Measurements from ENCODE around the gene SLC66A2. TPM values are rescaled to one million over a fixed set of nuclear protein-coding genes. Genes with fewer than 3 reads are reported as not detected.
A peak's percentile ranks its signal among the peaks of the same experiment; 100 is the strongest.

SLC66A2 gene
- total RNA-seq, 1 donor from 2014 or later = 31.6 TPM

DNA sequence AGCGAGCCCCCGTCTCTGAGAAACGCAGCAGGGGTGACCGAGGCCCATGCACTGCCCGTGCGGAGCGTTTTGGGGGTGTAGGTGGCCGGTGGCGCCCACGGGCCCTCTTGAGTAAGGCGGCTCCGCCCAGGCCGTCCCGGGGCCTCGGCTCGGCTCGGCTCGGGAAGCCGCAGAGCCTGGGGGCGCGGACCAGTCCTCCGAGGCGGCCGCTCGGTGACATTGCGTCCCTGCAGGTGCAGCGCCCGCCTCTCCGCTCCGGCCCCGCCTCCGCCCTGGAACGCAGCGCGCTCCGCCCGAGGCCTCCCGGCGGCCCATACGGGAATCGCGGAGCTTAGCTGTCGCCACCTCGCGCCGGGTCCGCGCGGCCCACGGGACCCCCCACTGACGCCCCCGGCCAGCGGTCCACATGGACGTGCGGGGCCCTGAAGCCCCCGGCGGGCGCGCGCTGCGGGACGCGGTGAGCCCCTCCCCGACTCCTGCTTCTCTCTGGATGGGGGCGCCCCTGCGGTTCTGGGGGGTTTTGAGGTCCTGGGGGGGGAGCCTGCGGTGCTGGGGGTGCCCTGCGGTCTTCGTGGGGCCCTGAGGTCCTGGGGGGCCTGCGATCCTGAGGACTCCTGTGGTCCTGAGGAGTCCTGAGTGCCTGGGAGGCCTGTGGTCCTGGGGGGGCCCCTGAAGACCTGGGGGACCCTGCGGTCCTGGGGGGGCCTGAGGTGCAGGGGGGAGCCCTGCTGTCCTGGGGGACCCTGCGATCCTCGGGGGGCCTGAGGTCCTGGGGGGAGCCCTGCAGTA, 13.1 kb upstream of the SLC66A2 start, which contains the start of gene HSBP1L1:
Gene HSBP1L1, plus strand, starts transcription at position 314 of the 789 bp plus-strand sequence. Its CDS starts 93 bp downstream, at position 407.
- Mint-ChIP-seq H3K4me1 (ENCODE audit: low read depth) (peaks cover 19% of the 10 kb centered on the region), H3K4me3 (ENCODE audit: low read depth) (peak within 1 kb of the TSS; percentile 59), H3K27me3 (peaks cover 28% of the 10 kb centered on the region), H3K27ac (peak within 1 kb of the TSS; percentile 62), H3K9me3 (ENCODE audit: low read depth) (no peaks in the 10 kb centered on the region), H3K36me3 (ENCODE audit: insufficient read depth) (peaks cover 4% of the 10 kb centered on the region)
- TF ChIP-seq, protein P1, sequence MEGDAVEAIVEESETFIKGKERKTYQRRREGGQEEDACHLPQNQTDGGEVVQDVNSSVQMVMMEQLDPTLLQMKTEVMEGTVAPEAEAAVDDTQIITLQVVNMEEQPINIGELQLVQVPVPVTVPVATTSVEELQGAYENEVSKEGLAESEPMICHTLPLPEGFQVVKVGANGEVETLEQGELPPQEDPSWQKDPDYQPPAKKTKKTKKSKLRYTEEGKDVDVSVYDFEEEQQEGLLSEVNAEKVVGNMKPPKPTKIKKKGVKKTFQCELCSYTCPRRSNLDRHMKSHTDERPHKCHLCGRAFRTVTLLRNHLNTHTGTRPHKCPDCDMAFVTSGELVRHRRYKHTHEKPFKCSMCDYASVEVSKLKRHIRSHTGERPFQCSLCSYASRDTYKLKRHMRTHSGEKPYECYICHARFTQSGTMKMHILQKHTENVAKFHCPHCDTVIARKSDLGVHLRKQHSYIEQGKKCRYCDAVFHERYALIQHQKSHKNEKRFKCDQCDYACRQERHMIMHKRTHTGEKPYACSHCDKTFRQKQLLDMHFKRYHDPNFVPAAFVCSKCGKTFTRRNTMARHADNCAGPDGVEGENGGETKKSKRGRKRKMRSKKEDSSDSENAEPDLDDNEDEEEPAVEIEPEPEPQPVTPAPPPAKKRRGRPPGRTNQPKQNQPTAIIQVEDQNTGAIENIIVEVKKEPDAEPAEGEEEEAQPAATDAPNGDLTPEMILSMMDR (IDR thresholded peaks at IDR 0.05; ENCODE audit: unreplicated experiment) = peak; percentile 47
- peak; percentile 76 for DNase-seq (ENCODE audit: low spot score, unreplicated experiment)

DNA sequence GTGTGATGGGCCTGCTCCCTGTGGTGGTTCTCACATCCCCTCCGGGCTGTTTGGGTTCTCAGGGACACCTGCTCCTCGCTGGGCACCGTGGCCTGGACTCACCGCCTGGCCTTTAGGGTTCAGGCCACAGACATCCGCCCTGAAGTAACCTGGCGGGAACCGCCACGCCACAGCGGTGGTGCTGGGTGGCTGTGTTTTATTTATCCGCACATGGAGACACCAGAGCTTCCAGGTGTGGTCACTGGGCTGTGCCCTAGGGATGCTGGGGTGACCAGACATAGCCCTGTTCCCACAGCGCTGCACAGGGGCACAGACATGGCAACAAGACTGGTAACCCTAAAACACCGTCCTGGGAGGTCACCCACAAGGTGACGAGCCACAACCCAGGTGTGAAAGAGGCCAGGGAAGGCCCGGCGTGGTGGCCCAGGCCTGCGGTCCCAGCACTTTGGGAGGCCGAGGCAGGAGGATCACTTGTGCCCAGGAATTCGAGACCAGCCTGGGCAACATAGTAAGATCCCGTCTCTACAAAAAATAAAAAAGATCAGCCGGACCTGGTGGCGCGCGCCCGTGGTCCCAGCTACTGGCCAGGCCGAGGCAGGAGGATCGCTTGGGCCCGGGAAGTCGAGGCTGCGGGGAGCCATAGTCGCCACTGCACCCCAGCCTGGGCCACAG, 12.3 kb upstream of the SLC66A2 start:
- H3K4me3 Mint-ChIP-seq (ENCODE audit: low read depth) = peak overlapping the region; percentile 50
- H3K27me3 Mint-ChIP-seq = peaks cover 28% of the 10 kb centered on the region
- no peak for DNase-seq (ENCODE audit: low spot score, unreplicated experiment)
- peaks cover 18% of the 10 kb centered on the region for H3K4me1 Mint-ChIP-seq (ENCODE audit: low read depth)
- peaks cover 3% of the 10 kb centered on the region for H3K36me3 Mint-ChIP-seq (ENCODE audit: insufficient read depth)
- no peak overlapping the region for H3K27ac Mint-ChIP-seq
- H3K9me3 Mint-ChIP-seq (ENCODE audit: low read depth) = no peaks in the 10 kb centered on the region
- TF ChIP-seq, protein P1 (IDR thresholded peaks at IDR 0.05; ENCODE audit: unreplicated experiment) = no peak

DNA sequence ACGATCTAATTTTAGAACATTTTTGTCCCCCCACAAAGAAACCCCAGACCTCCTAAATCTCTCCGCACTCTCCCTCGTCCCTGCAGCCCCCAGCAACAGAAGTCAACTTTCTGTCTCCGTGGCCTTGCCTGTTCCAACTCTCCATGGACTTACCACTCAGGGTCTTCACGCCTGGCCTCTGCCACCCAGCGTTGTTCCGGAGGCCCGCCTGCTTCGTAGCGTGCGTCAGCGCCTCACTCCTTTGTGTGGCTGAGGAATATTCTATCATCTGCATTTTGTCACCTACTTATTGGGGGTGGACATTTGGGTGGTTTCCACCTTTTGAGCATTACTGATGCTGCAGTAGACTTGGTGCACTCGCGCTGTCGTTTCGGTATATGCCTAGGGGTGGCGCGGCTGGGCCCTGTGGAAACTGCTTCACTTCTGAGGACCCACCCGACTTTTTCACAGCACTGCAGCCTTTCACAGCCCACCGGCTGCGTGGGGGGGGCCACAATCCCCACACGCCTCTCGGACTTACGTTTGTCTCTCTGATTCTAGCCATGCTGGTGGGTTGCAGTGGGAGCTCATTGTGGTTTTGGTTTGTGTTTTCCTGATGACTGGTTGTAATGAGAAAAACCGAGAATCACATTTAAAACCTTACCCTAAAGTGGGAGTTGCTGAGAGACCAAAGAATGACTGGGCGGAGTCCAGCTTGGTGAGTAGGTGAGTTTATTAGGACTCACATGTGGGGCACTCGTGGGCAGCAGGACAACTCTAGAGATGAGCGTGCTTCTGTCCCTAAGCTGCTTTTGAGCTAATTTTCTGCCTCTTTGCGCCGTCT, 11.6 kb upstream of the SLC66A2 start:
- no peaks in the 10 kb centered on the region for H3K9me3 Mint-ChIP-seq (ENCODE audit: low read depth)
- H3K4me3 Mint-ChIP-seq (ENCODE audit: low read depth) = peak overlapping the region; percentile 44
- H3K4me1 Mint-ChIP-seq (ENCODE audit: low read depth) = peaks cover 18% of the 10 kb centered on the region
- peaks cover 3% of the 10 kb centered on the region for H3K36me3 Mint-ChIP-seq (ENCODE audit: insufficient read depth)
- H3K27me3 Mint-ChIP-seq = peaks cover 28% of the 10 kb centered on the region
- H3K27ac Mint-ChIP-seq = no peak overlapping the region
- TF ChIP-seq, protein P1 (IDR thresholded peaks at IDR 0.05; ENCODE audit: unreplicated experiment) = no peak
- DNase-seq (ENCODE audit: low spot score, unreplicated experiment) = no peak

DNA sequence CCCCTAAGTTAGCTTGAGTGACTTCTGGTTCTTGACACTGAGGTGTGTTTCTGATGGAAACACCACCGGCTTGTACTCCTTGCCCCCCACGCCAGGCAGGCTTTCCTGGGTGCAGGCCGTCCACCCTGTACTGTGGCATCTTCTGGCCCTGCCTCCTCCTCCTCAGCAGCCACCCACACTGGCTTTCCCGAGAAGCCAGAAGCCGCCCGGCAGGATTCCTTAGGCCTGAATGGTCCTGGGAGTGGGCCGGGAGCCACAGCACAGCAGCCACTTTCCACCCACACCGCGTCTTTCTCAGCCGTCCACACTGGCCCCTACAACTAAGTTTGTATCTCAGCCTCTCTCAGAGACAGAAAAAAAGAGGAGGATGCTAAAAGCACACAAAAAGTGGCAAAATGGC, 10.9 kb upstream of the SLC66A2 start:
- H3K27ac Mint-ChIP-seq = no peak overlapping the region
- H3K4me1 Mint-ChIP-seq (ENCODE audit: low read depth) = peaks cover 18% of the 10 kb centered on the region
- H3K36me3 Mint-ChIP-seq (ENCODE audit: insufficient read depth) = peaks cover 3% of the 10 kb centered on the region
- peaks cover 28% of the 10 kb centered on the region for H3K27me3 Mint-ChIP-seq
- DNase-seq (ENCODE audit: low spot score, unreplicated experiment) = no peak
- H3K9me3 Mint-ChIP-seq (ENCODE audit: low read depth) = no peaks in the 10 kb centered on the region
- no peak overlapping the region for H3K4me3 Mint-ChIP-seq (ENCODE audit: low read depth)
- TF ChIP-seq, protein P1 (IDR thresholded peaks at IDR 0.05; ENCODE audit: unreplicated experiment) = no peak
